ENCODE data around the gene RRH.
"Not testable (repeated sequence)": the region's sequence is repeated elsewhere in the genome, so short reads cannot be mapped to it uniquely, and the experiment has no call there.

The RRH gene

DNA sequence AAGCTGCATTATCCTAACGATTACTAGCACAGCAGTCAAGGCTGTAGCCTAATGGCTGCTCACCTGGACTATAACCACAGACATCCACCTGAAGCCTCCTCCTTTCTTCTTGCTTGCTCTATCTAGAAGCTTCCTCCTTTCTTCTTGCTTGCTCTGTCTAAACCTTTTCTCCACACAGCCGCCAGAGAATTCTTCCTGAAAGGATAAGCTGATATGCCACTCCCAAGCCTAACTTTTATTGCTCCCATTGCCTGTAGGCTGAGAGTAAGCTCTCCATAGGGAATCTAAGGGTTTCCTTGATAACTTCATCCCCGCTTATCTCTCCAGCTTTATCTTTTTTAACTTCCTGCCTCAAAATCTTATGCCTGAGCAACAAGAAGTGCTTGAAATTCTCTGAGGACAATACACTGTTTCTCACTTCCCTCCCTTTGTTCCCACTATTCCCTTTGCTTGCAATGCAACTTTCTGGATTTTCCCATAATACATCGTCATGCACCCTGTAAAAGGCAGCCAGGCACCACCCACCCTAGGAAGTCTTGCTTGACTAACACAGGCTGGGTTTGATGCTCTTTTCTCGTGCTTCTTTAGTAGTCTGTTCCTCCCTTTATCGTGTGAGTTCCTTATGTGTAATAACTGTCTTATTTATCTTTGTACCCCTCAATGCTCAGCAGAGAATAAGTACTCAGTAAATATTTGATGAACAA lies 18.8 kb downstream of the RRH start:
- no peak for DNase-seq (ENCODE audit: low read depth)

DNA sequence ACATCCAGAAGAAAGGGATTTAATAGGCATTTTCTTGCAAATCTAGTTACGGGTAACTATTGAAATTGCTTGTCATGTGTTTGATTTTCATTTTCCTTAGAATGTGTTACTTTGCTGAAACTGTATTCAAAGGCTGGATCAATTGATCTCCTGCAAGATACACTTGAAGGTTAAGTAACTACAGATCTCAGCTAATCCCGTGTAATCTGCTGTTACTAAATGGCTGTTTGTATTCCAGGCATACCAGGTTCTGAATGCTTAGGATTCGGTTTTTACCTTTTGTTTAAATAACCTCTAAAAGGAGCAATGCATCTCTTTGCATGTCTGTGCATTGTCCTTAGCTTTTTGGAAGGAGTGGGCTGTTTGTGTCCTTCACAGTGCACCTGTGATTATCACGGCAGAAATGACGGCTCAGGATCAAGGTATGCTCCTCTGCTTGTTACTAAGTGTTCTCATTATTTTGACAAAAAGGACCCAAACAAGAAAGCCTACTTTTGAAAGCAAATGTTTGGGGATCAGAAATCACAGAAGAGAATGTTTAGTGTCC lies 20.2 kb downstream of the RRH start, which contains the start of gene LRIT3:
Gene LRIT3, plus strand, starts transcription at position 212 of the 547 bp plus-strand sequence. Its CDS starts 95 bp downstream, at position 307.
- DNase-seq (ENCODE audit: low read depth) = no peak

DNA sequence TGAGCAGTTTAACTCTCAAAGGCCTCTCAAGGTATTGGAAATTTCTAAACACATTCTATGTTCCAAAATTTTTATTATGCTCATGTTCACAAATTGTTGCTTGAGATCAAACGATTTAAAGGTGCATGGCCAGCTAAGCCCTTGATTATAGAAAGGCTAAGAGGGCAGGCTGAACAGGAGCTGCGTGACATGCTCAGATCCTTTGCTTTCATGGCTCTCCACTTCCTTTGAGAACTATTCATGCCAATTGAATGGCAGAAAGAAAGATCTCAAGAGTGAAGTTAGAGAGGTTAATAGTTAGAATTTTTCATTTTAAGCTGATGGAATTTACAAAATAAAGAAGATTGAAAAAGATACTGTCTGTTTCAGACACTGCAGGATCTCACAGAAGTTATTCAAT lies 20.7 kb downstream of the RRH start:
- DNase-seq (ENCODE audit: low read depth) = no peak

DNA sequence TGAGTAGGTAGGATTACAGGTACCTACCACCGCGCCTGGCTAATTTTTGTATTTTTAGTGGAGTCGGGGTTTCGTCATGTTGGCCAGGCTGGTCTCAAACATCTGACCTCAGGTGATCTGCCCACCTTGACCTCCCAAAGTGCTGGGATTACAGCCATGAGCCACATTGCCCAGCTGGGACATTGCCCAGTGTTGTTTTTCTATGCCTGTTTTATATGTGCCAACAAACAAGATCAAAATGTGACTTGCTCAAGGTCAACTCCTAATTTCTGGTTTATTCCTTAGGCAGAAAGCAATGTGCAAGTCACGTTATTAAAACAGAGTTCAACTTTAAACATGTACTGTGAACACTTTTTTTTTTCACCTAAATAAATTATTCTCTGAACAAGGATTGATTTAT lies 22.8 kb downstream of the RRH start:
- DNase-seq (ENCODE audit: low read depth) = no peak

DNA sequence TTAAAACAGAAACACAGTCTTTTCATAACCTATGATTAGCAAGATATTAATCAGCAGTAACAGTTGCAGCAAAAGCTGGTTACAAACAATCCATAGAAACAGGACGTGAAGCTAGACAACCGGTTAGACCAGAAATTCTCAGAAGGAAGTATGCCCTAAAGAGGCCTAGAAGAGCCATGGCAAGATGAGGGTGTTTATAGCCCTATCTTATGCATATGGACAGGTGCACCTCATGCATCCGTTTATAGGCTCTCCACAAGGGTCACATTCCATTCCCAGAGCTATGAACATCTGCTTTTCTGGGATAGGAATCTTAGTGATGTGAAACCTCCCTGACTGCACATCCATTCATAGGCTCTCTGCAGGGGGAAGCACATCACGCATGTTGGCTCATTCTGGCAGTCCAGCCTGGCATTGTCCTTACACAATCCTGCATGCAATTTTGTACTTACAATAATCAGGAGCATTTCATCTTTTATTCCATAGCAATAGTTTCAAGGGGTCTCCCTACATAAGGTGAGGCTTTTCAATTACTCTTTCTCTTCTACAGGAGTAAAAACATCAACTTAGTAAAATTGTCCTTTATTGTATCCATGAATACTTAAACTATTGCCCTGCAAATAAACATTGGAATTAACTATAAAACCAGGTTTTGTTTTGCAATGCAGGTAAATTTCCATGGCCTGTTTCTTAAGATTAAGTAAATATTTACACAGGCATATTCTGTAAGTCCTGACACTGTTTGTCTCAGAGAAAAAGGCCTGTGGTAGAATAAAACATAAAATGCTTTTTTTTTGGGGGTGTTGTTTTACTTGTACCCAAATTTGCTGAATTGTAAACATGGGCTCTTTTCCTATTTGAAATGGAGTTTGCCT lies 31.9 kb downstream of the RRH start:
- not testable (repeated sequence) for DNase-seq (ENCODE audit: low read depth)

DNA sequence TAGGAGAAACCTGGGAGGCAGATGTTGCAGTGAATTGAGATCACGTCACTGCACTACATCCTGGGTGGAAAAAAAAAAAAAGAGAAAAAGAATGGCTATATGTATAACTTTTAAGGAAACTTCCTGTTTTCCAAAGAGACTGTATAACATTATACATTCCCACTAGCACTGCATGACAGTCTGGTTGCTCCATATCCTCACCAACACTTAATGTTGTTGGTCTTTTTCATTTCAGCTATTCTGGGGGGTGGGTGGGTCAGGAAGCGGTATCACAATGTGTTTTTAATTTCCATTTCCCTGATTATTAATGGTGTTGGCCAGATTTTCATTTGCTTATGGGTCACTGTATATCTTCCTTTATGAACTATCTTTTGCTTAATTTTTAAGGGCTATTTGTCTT lies 33.5 kb downstream of the RRH start:
- DNase-seq (ENCODE audit: low read depth) = no peak

DNA sequence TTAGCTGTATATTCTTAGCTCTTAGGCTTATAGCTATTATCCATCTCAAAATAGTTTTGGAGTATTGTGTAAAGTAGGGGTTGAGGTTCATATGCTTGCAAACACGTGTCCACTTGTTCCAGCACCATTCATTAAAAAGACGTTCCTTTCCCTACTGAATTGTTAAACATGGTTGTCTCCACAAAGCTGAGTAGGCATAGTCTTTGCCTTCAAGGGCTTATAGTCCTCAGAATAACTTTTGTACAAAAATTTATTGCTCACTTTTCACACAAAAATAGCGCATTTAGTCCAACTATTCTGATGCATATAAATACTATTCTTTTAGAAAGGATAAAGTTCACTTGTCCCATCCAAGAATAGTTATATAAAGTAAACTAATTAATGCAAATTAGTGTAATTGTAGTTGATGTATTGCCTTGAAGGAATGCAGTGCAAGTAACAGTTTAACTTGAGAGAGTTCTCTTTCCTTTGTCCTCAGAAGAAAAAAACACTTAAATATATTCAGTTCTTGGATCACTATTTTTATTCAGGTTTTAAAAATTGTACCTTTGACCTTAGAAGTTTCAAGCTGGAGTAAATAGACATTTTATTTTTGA lies 34.2 kb downstream of the RRH start:
- DNase-seq (ENCODE audit: low read depth) = no peak

DNA sequence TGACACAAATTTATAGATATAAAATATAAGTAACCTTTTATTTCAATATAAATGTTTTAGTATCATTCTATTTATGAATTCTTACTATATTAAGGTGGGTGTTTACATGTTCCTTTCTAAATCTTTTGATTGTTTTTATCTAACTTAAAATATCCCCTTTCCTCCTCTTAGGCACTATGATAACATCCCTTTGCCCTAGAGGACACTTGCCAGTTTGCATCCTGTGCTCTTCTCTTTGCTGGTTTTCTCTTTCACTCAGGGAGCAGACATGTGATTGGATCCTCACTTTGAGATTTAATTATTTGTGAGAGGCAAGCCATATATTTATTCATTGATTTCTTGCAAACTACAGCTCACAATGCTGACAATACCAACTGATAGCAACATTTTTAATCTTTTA lies 36.4 kb downstream of the RRH start:
- DNase-seq (ENCODE audit: low read depth) = no peak

DNA sequence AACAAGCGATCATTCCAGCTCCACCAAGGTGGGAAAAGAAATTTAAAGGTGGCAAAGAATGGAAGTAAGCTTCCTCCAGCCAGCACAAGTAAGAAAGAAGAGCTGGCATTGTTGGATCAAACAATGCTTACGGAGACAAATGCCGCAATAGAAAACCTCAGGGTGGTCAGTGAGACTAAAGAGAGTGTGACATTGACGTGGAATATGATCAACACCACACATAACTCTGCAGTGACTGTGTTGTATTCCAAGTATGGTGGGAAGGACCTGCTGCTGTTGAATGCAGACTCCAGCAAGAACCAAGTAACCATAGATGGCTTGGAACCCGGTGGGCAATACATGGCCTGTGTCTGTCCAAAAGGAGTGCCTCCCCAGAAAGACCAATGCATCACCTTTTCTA lies 42.3 kb downstream of the RRH start:
- DNase-seq (ENCODE audit: low read depth) = no peak

DNA sequence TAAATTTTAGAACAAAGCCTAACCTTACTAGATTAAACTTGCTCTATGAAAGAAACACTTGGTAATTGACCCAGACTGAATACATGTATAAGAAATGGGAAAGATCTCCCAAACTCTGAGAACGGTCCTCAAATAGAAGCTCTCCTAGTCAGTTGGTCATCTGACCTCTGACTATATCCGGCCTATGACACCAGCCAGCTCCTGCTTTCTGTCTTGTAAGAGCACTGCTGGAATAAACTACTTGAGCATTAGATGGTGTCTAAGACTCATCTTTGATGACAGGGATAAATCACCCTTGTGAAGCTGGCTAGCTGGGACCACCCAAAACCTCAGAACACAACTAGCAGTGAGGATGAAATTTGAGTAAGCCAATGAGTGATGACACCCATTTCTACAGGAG lies 44.3 kb downstream of the RRH start:
- no peak for DNase-seq (ENCODE audit: low read depth)

DNA sequence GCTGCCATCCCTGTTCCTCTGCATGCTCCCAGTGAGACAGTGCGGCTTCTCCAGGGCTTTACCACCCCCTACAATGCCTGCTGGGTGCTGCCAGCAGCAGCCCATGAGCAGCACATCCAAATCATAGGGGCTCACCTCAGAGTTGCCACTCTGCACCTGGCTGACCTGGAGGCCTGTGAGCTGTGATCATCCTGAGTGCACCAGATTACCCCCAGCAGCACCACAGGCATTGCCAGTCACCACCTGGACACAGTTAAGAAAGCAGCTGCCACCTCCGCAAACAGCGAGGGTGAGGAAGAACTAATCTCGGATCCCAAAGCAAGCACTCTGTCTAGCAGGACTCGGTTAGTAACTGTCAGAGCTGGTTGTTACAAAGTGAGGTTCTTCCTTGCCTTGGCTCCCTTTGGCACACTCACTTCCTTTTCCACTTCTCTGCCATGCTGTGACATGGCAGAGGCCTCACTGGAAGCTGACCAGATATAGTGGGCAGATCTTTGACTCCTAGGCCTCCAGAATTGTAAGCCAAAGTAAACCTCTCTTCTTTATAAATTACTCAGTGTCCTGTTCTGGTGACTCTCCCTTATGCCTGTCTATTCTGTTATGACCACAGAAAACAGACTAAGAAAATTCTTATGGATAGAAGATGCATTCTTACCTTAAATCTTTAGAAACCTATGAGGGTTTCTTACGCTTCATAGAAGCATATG lies 45.3 kb downstream of the RRH start:
- no peak for DNase-seq (ENCODE audit: low read depth)

DNA sequence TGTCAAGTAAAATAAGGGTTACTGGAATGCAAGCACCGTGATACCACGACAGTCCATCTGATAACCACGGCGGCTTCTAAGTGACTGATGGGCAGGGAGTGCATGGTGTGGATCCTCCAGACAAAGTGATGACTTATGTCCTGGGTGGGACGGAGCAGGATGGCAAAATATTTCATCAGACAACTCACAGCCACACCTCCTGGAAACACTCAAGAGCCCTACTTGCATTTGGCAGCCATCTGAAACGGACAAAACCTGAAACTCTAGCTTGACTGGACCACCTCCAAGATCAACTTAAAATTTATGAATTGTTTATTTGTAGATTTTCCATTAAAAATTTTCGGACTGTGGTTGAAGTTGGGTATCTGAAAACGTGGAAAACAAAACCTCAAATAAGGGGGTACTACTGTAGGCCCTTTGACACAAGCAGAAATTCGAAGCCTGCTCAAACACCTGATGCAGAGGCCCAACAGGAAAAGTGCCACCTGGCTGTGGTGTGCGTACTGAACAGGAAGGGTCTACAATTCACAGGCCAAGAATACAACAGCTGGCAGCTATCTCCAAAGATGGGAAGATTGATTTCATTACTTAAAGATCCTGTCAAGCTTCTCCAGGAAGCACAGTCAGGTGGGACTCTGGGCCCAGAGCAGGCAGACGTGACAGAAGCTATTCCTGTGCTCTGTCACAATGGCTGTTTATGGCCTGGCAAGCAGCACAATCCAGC lies 46.2 kb downstream of the RRH start:
- DNase-seq (ENCODE audit: low read depth) = no peak

DNA sequence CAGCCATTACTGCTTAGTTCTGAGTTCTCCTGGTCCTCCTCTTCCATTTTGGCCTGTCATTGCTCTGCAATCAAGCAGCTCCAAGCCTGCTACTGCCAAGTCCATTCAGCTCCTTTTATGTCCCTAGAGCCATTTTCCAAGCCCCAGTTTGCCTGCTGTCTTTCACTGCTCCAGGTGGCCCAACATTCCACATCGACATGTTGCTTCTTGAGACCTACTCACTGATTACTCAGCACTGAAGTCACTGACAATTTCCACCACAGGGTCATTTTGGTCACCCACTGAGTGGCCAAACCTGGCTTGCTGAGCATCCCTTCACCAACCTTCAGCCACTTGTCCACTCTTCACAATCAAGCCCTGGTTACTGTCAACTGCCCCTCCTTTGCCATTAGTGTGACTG lies 47.3 kb downstream of the RRH start:
- no peak for DNase-seq (ENCODE audit: low read depth)

DNA sequence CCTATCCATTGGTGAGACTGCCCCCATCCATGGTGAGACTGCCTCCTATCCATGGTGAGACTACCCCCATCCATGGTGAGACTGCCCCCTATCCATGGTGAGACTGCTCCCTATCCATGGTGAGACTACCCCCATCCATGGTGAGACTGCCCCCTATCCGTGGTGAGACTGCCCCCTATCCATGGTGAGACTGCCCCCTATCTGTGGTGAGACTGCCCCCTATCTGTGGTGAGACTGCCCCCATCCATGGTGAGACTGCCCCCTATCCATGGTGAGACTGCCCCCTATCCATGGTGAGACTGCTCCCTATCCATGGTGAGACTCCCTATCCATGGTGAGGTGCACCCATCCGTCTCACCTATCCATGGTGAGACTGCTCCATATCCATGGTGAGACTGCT lies 47.8 kb downstream of the RRH start:
- DNase-seq (ENCODE audit: low read depth) = not testable (repeated sequence)

DNA sequence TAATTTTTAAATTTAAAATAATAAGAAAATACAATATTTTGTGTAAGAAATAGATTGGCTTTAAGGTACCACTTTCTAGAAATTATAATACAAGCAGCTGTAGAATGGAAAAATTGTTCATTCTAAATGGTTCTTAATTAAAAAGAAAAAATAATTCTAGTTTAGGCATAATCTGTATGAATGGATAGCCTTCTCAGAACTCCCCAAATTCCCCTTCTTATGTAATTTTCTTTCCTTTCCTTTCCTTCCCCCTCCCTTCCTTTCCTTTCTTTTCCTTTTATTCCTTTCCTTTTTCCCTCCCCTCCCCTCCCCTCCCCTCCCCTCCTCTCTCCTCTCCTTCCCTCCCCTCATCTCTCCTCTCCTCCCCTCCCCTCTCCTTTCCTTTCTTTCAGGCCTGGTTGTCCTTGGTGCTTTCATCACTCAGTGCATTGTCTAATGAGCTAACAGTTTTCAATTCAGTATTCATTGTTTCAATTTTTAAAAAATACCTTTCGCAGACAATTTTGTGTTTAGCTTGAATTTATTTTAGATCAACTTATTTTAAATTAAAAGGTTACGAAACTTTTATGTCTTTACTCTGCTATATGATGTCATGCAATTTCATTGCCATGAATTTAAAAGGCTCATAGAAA lies 49.0 kb downstream of the RRH start:
- DNase-seq (ENCODE audit: low read depth) = no peak

DNA sequence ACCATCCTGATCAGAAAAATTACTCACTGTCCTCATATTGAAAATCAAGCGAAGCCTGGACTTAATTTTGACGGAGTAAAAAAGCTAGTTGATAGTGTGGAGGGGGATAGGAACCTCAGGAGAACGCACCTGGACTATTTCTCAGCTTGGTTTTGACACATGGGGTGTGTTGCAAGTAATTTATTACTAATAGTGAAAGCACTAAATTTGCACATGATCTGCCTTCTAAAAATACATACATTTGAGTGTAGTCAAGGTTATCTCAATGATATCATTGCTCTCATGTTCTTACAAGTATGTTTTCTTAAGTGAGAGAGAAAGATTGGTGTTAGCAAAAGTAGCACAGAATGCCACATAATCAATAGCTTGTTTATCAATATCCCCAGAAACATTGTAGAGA lies 49.6 kb downstream of the RRH start:
- no peak for DNase-seq (ENCODE audit: low read depth)

DNA sequence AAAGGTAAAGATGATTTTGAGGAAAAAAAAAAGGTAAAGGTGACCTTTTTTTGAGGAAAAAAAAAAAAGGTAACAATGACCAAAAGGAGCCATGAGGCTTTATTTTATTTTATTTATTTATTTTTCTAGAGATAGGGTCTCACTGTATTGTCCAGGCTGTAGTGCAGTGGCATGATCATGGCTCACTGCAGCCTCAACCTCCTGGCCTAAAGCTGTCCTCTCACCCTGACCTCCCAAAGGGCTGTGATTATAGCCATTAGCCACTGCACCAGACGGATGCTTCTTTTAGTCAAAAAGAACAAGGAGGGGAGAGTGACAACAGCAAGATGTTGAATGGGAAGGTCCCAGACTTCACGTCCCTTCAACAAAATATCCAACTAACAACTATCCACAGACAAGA lies 50.6 kb downstream of the RRH start:
- no peak for DNase-seq (ENCODE audit: low read depth)

DNA sequence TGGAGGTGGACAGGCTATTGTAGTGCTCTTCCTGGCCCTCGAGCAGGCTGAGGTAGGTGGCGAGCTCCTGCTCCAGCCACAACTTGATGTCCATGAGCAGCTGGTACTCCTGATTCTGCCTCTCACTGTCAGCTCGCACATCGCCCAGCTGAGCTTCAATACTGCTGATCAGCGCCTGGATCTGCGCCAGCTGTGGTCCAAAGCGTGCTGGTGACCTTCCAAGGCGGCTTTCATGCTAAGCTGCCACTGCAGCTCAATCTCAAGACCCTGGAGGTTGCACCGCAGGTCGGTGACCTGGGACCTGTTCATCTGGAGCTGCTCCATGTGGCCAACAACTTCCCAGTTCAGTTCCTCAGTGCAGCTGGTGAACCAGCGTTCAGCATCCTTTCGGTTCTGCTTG lies 51.3 kb downstream of the RRH start:
- DNase-seq (ENCODE audit: low read depth) = no peak

DNA sequence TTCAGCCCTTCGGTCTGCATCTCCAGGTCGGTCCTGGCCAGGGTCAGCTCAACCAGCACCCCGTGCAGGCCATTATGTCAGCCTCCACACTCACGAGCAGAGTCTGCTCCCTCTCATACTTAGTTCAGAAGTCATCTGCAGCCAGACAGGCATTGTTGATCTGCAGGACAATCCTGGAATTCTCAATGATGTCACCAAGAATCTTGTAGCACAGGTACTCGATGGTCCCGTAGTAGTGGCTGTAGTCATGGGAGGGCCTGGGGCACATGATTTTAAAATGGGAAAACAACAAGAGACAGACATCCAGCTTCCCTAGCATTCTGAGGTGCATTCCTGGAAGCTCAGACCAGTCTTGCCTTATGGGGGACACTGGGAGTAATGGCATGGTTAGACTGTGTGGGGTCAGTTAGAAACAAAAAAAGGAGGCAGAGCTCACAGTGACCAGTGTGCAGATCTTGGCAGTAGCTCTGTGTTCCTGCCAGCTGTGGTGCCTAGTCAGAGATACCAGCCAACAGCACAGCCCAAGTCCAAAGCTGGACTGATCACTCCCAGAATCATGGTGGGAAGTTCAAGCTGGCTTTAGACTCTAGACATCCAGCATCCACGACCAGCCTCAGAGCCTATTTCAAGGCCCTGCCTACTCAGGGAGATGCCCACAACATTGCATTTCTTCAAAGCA lies 52.0 kb downstream of the RRH start:
- no peak for DNase-seq (ENCODE audit: low read depth)

DNA sequence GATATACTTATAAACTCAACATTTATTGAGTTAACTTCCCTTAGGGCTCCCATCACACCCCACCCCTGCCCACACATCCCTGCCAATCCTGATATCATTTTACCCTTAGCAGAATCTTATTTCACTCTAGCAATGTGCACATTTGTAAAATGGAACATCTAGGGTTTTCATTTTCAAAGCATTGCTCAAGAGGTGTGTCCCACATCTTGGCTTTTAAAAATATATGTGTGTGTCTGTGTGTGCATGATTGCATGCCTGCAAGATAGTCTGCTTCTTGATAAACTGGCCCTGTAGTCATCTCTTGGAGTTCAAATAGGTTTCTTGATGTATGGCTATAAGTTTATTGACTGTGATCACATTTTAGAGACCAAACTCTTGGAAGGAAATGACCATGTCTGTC lies 58.5 kb downstream of the RRH start:
- DNase-seq (ENCODE audit: low read depth) = no peak

Measured in activated T-helper 1 cell treated with Interleukin-2 at 50 U/mL for 16 hours (primary cell).